ENCODE data around the gene MOGAT1.

MOGAT1 gene

DNA sequence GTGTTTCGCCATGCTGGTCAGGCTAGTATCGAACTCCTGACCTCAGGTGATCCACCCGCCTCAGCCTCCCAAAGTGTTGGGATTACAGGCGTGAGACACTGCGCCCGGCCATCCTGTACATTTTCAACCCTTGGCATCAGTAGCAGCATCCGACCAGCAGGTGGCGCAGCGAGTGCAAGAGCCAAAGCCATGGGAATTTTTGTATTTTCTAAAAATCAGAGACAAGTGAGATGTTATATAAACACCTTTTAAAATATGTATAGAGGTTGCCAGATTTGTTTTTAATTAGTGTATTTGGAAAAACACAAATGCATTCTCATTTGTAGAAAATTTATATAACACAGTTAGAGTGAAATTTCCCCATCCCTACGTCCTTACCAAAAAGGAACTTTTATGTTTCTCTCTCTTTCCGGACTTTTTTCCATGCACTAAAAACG lies 36.8 kb downstream of the MOGAT1 start:
- Mint-ChIP-seq H3K4me1 (peaks cover 14% of the 10 kb centered on the region), H3K36me3 (ENCODE audit: low read depth) (no peaks in the 10 kb centered on the region), H3K4me3 (no peak overlapping the region), H3K27me3 (ENCODE audit: low read depth, poor library complexity) (peaks cover 13% of the 10 kb centered on the region), H3K27ac (no peak overlapping the region), H3K9me3 (no peaks in the 10 kb centered on the region)
- TF ChIP-seq, protein P1, sequence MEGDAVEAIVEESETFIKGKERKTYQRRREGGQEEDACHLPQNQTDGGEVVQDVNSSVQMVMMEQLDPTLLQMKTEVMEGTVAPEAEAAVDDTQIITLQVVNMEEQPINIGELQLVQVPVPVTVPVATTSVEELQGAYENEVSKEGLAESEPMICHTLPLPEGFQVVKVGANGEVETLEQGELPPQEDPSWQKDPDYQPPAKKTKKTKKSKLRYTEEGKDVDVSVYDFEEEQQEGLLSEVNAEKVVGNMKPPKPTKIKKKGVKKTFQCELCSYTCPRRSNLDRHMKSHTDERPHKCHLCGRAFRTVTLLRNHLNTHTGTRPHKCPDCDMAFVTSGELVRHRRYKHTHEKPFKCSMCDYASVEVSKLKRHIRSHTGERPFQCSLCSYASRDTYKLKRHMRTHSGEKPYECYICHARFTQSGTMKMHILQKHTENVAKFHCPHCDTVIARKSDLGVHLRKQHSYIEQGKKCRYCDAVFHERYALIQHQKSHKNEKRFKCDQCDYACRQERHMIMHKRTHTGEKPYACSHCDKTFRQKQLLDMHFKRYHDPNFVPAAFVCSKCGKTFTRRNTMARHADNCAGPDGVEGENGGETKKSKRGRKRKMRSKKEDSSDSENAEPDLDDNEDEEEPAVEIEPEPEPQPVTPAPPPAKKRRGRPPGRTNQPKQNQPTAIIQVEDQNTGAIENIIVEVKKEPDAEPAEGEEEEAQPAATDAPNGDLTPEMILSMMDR (IDR thresholded peaks at IDR 0.05) = peak; percentile 97
- DNase-seq = peak; percentile 86

DNA sequence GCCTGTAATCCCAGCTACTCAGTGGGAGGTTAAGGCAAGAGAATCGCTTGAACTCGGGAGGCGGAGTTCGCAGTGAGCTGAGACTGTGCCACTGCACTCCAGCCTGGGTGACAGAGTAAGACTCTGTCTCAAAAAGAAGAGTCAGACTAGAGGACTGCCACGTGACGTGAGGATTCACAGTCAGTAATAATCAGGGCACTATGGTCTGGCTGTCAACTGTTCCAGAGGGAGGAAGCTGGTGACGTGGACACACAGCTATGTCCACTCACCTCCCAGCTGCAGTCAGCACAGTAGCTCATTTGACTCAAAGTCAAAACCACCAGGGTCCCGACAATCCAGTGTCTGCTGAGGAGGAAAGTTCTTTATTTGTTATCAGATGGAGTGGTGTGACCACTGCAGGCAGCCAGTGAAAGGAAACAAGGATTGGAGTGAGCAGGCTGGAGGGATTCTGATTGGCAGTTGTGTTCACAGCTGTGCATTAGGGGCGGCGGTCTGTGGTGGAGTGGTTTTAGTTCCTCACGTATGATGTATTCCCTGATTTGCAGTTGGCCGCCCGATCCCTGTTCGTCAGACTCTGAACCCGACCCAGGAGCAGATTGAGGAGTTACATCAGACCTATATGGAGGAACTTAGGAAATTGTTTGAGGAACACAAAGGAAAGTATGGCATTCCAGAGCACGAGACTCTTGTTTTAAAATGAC lies 37.9 kb downstream of the MOGAT1 start:
- H3K4me3 Mint-ChIP-seq = peak overlapping the region; percentile 22
- peak overlapping the region; percentile 31 for H3K27ac Mint-ChIP-seq
- H3K36me3 Mint-ChIP-seq (ENCODE audit: low read depth) = no peaks in the 10 kb centered on the region
- TF ChIP-seq, protein P1 (IDR thresholded peaks at IDR 0.05) = no peak
- H3K9me3 Mint-ChIP-seq = no peaks in the 10 kb centered on the region
- peak; percentile 22 for DNase-seq
- peaks cover 9% of the 10 kb centered on the region for H3K27me3 Mint-ChIP-seq (ENCODE audit: low read depth, poor library complexity)
- peaks cover 20% of the 10 kb centered on the region for H3K4me1 Mint-ChIP-seq

DNA sequence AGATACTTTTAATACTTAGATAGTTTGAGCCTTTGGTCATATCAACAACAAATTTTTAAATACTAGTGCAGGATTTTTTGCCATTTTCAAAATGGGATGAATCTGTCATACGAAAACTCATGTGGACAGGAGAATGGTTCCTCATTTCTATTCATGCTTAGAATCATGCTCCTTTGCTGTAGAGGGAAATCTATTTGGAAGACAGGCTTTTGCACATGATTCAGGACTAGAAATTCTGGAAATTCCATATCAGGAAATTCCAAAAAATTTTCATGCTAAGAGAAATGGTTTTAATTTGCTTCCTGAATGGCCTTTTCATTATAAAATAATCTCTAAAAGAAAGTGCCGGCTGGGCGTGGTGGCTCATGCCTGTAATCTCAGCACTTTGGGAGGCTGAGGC lies 39.3 kb downstream of the MOGAT1 start:
- Mint-ChIP-seq H3K27me3 (ENCODE audit: low read depth, poor library complexity) (peaks cover 9% of the 10 kb centered on the region), H3K4me1 (peaks cover 28% of the 10 kb centered on the region)
- TF ChIP-seq, protein P1 (IDR thresholded peaks at IDR 0.05) = no peak

DNA sequence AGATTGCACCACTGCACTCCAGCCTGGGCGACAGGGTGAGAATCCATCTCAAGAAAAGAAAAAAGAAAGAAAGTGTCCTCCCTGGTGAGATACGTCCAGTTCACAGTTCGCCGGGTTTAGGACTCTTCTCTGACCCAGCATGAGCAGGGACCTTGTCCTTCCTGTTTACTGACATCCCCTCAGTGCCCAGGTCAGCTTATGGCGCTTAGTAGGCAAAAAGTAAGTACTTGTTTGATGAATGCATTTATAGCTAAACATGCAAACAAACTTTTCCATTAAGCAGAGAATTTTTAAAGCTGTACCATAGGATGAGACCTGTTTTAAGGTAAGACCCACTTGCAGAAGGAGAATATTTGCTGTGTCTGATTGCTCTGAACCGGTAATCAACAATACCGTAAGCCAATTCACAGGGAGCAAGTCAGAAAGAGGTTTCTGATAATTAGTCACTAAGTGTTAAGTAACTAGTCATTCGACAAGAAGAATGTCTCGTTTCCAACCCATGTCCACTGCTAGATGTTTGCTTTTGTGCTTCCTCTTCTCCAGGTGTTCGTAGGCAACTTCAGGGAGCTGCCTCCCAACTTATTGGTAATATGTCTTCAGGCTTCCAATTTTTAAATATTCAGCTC lies 40.0 kb downstream of the MOGAT1 start:
- peaks cover 32% of the 10 kb centered on the region for H3K4me1 Mint-ChIP-seq
- peaks cover 4% of the 10 kb centered on the region for H3K27me3 Mint-ChIP-seq (ENCODE audit: low read depth, poor library complexity)
- no peak overlapping the region for H3K4me3 Mint-ChIP-seq
- no peak for DNase-seq
- H3K36me3 Mint-ChIP-seq (ENCODE audit: low read depth) = no peaks in the 10 kb centered on the region
- no peak overlapping the region for H3K27ac Mint-ChIP-seq
- TF ChIP-seq, protein P1 (IDR thresholded peaks at IDR 0.05) = no peak
- no peaks in the 10 kb centered on the region for H3K9me3 Mint-ChIP-seq

More for the DNA sequence above, 39.3 kb downstream of the MOGAT1 start:
- H3K27ac Mint-ChIP-seq = no peak overlapping the region
- no peak for DNase-seq
- H3K9me3 Mint-ChIP-seq = no peaks in the 10 kb centered on the region
- H3K4me3 Mint-ChIP-seq = no peak overlapping the region
- H3K36me3 Mint-ChIP-seq (ENCODE audit: low read depth) = no peaks in the 10 kb centered on the region

DNA sequence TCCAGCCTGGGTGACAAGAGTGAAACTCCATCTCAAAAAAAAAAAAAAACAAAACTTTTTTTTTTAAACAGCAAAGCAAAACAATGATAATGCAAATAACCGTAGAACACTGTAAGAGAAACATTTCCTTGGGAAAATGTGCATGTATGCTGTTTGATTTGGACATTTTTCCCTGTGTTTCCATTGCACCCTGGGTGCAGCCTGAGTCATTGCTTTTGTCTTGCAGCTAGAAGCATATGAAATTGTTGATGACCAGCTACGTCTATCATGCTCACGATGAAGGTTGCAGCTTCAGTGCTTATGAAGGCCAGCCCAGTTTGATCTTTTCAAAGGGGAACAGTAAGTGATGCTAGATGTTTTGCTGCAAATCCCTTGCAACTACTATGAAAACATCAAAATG lies 41.5 kb downstream of the MOGAT1 start:
- no peaks in the 10 kb centered on the region for H3K36me3 Mint-ChIP-seq (ENCODE audit: low read depth)
- H3K4me1 Mint-ChIP-seq = peaks cover 32% of the 10 kb centered on the region
- TF ChIP-seq, protein P1 (IDR thresholded peaks at IDR 0.05) = no peak
- H3K4me3 Mint-ChIP-seq = no peak overlapping the region
- no peak for DNase-seq
- no peaks in the 10 kb centered on the region for H3K9me3 Mint-ChIP-seq
- peaks cover 4% of the 10 kb centered on the region for H3K27me3 Mint-ChIP-seq (ENCODE audit: low read depth, poor library complexity)
- H3K27ac Mint-ChIP-seq = no peak overlapping the region

Data from nephron progenitor cell (in vitro differentiated cells).